Transverse colon (tissue), 4 donors: ENCODE measurements around the gene AP1M1. TPM values are rescaled to one million over a fixed set of nuclear protein-coding genes. Genes with fewer than 3 reads are reported as not detected.

ENCODE experiments used
- DNase-seq: peaks from one replicate; pipeline ENCODE4 v3.0.0-alpha.2; 2019
- H3K27ac ChIP-seq, 4 donors: fragments of 200-600 bp; sonication (generic); 2 replicates each; pipeline ENCODE4 v1.5.1; 2016 to 2018; ENCODE audit warnings: inconsistent platforms in 4 of 4
- H3K27me3 ChIP-seq: fragments of 200-600 bp; sonication (generic); 2 replicates; pipeline ENCODE4 v1.5.1; 2017; ENCODE audit warnings: inconsistent platforms
- H3K36me3 ChIP-seq, 4 donors: fragments of 200-600 bp; sonication (generic); 2 replicates each; pipeline ENCODE4 v1.5.1; 2017 to 2019; ENCODE audit warnings: inconsistent platforms in 4 of 4
- H3K4me1 ChIP-seq, 4 donors: fragments of 200-600 bp; sonication (generic); 2 replicates each; pipeline ENCODE4 v1.5.1; 2017 to 2020; ENCODE audit warnings: inconsistent platforms in 4 of 4
- H3K4me3 ChIP-seq, 4 donors: fragments of 200-600 bp; sonication (generic); 1 replicate in 1 of 4; 2 replicates in 3 of 4; pipeline versions ENCODE4 v1.5.1 to v1.6.1; 2017 to 2019; ENCODE audit warnings: inconsistent platforms in 4 of 4
- H3K9me3 ChIP-seq, 2 donors: fragments of 200-600 bp; sonication (generic); 2 replicates each; pipeline ENCODE4 v1.5.1; 2017 to 2019; ENCODE audit warnings: inconsistent platforms in 2 of 2
- CTCF ChIP-seq, 5 experiments: fragments of 200-600 bp in 3 of 5; fragments of 450-650 bp in 2 of 5; sonication (generic) in 3 of 5; IDR thresholded peaks; 1 replicate in 2 of 5; 2 replicates in 3 of 5; pipeline ENCODE4 v1.5.1; 2016 to 2017; ENCODE audit warnings: antibody characterized with exemption in 5 of 5, inconsistent platforms in 3 of 5, mild to moderate bottlenecking in 2 of 5, moderate library complexity in 1 of 5
- EP300 ChIP-seq: sonication (generic); formaldehyde crosslinking; IDR thresholded peaks from one replicate; pipeline ENCODE4 v1.6.1; 2017; ENCODE audit warnings: antibody characterized with exemption, low read depth
- POLR2A ChIP-seq: fragments of 450-650 bp; IDR thresholded peaks from one replicate; pipeline ENCODE4 v1.6.1; 2016; ENCODE audit warnings: antibody characterized with exemption, mild to moderate bottlenecking, moderate library complexity
- POLR2AphosphoS5 ChIP-seq, 3 donors: sonication (generic); formaldehyde crosslinking; IDR thresholded peaks; one replicate each; pipeline ENCODE4 v1.6.1; 2016; ENCODE audit warnings: antibody characterized with exemption in 3 of 3
- WGBS, 2 donors: methylation state at CpG; one replicate each; pipeline ENCODE4 v1.1.5; 2018; ENCODE audit warnings: low coverage in 1 of 2; 5-methylcytosine and 5-hydroxymethylcytosine counted together
- in situ Hi-C, 4 donors: fragments of 200-750 bp; cut with MboI; loops; one replicate each; pipeline versions ENCODE4 v1.15.0 to v1.15.1; 2017; ENCODE audit warnings: low sequenced_read_pairs in 3 of 4, low pct_ligation_motif_present in 1 of 4, low pct_unique_long_range_greater_than_20kb in 1 of 4
- intact Hi-C: fragments of 100-400 bp; cut with DNase I; formaldehyde crosslinking; loops from one replicate; pipeline ENCODE4 v1.15.1; 2023; ENCODE audit warnings: low total_unique reads
- total RNA-seq, 4 donors: library from RNA; depleted of rRNA; stranded (reverse); fragments of >200 nt; gene quantifications; one replicate each; pipeline ENCODE4 v1.1.0, GENCODE V29; 2016

AP1M1 gene
- total RNA-seq, 4 donors from 2014 or later = 15.1 to 41.8 (median 35.0) TPM

- in situ Hi-C loops (no loop called here), intact Hi-C loops (no loop called here)
- Histone ChIP-seq H3K27ac (no peak overlapping the region), H3K36me3 (peaks cover 0 to 25% (median 9%) of the 10 kb centered on the region in 4 donors), H3K4me3 (no peak overlapping the region), H3K27me3 (no peaks in the 10 kb centered on the region), H3K9me3 (no peaks in the 10 kb centered on the region), H3K4me1 (no peaks in the 10 kb centered on the region)
- TF ChIP-seq CTCF (IDR thresholded peaks at IDR 0.05) = no peak
- no peak for TF ChIP-seq EP300
- no peak for TF ChIP-seq POLR2AphosphoS5 (IDR thresholded peaks at IDR 0.05)
- TF ChIP-seq POLR2A = no peak
- WGBS, 2 donors = 76 to 89% methylated on average over 2 to 12 of the region's 12 CpGs
- no peak for DNase-seq
These were observed 9.8 kb downstream of the AP1M1 start for GRCh38 chr19:16207490-16208025.

- 54 to 90% methylated on average over 7 to 21 of the region's 21 CpGs for WGBS, 2 donors
- Histone ChIP-seq H3K27me3 (no peaks in the 10 kb centered on the region), H3K4me1 (no peaks in the 10 kb centered on the region), H3K36me3 (peaks cover 0 to 24% (median 9%) of the 10 kb centered on the region in 4 donors), H3K9me3 (no peaks in the 10 kb centered on the region), H3K27ac (no peak overlapping the region), H3K4me3 (no peak overlapping the region)
- intact Hi-C loops (no loop called here), in situ Hi-C loops (no loop called here)
- no peak for DNase-seq
- no peak for TF ChIP-seq POLR2AphosphoS5 (IDR thresholded peaks at IDR 0.05)
- no peak for TF ChIP-seq POLR2A
- no peak for TF ChIP-seq EP300
- TF ChIP-seq CTCF (IDR thresholded peaks at IDR 0.05) = no peak
These were observed 10.5 kb downstream of the AP1M1 start for GRCh38 chr19:16208064-16208759.

- Histone ChIP-seq H3K27me3 (no peaks in the 10 kb centered on the region), H3K4me1 (no peaks in the 10 kb centered on the region), H3K27ac (no peak overlapping the region), H3K4me3 (no peak overlapping the region), H3K9me3 (no peaks in the 10 kb centered on the region), H3K36me3 (peaks cover 0 to 18% (median 9%) of the 10 kb centered on the region in 4 donors)
- WGBS, 2 donors = 85 to 95% methylated on average over 10 to 29 of the region's 29 CpGs
- intact Hi-C loops (no loop called here), in situ Hi-C loops (no loop called here)
- DNase-seq = no peak
- TF ChIP-seq POLR2A (no peak), EP300 (no peak), POLR2AphosphoS5 (IDR thresholded peaks at IDR 0.05) (no peak), CTCF (IDR thresholded peaks at IDR 0.05) (no peak)
These were observed 11.3 kb downstream of the AP1M1 start for GRCh38 chr19:16208847-16209665.

- Histone ChIP-seq H3K4me1 (no peaks in the 10 kb centered on the region), H3K27me3 (no peaks in the 10 kb centered on the region), H3K4me3 (no peak overlapping the region), H3K9me3 (no peaks in the 10 kb centered on the region), H3K36me3 (peaks cover 0 to 18% (median 9%) of the 10 kb centered on the region in 4 donors), H3K27ac (no peak overlapping the region)
- no peak for DNase-seq
- intact Hi-C loops (no loop called here), in situ Hi-C loops (no loop called here)
- WGBS, 2 donors = 92 to 95% methylated on average over 4 of the region's 4 CpGs
- TF ChIP-seq CTCF (IDR thresholded peaks at IDR 0.05) (no peak), POLR2A (no peak)
These were observed 12.5 kb downstream of the AP1M1 start for GRCh38 chr19:16210168-16210567.
